Breast epithelium (tissue), 4 donors: ENCODE data around the gene PPDPF. TPM values are rescaled to one million over a fixed set of nuclear protein-coding genes. Genes with fewer than 3 reads are reported as not detected.

Experiments
- DNase-seq, 2 donors: peaks; one replicate each; pipeline ENCODE4 v3.0.0-alpha.2; 2019; ENCODE audit warnings: low spot score in 2 of 2
- H3K27ac ChIP-seq, 2 donors: fragments of 200-600 bp; sonication (generic) in 1 of 2; one replicate each; pipeline ENCODE4 v1.5.1; 2016 to 2019; ENCODE audit warnings: mild to moderate bottlenecking in 1 of 2
- H3K27me3 ChIP-seq, 2 donors: fragments of 200-600 bp; sonication (generic) in 1 of 2; one replicate each; pipeline versions ENCODE4 v1.5.1 to v1.6.0; 2017 to 2019; ENCODE audit warnings: control low read depth in 1 of 2, mild to moderate bottlenecking in 1 of 2
- H3K36me3 ChIP-seq: fragments of 200-600 bp; one replicate; pipeline ENCODE4 v1.5.1; 2019
- H3K4me1 ChIP-seq, 2 donors: fragments of 200-600 bp; sonication (generic); one replicate each; pipeline ENCODE4 v1.5.1; 2016 to 2019; ENCODE audit warnings: control low read depth in 1 of 2
- H3K4me3 ChIP-seq, 3 donors: fragments of 200-600 bp; sonication (generic); 1 replicate in 2 of 3; 2 replicates in 1 of 3; pipeline ENCODE4 v1.5.1; 2016 to 2019; ENCODE audit warnings: mild to moderate bottlenecking in 3 of 3, moderate library complexity in 2 of 3
- H3K9me3 ChIP-seq, 2 donors: fragments of 200-600 bp; sonication (generic) in 1 of 2; one replicate each; pipeline ENCODE4 v1.5.1; 2016 to 2019; ENCODE audit warnings: control low read depth in 1 of 2
- CTCF ChIP-seq, 3 donors: fragments of 450-650 bp; IDR thresholded peaks; one replicate each; pipeline ENCODE4 v1.5.1; 2016 to 2017; ENCODE audit warnings: antibody characterized with exemption in 3 of 3, mild to moderate bottlenecking in 3 of 3, moderate library complexity in 3 of 3
- POLR2A ChIP-seq: fragments of 450-650 bp; IDR thresholded peaks from one replicate; pipeline ENCODE4 v1.6.1; 2016; ENCODE audit warnings: antibody characterized with exemption, mild to moderate bottlenecking, moderate library complexity
- POLR2AphosphoS5 ChIP-seq, 3 donors: sonication (generic); formaldehyde crosslinking; IDR thresholded peaks; one replicate each; pipeline ENCODE4 v1.6.1; 2017; ENCODE audit warnings: antibody characterized with exemption in 3 of 3
- intact Hi-C: fragments of 100-400 bp; cut with DNase I; formaldehyde crosslinking; loops from one replicate; pipeline ENCODE4 v1.15.1; 2023; ENCODE audit warnings: low total_unique reads
- total RNA-seq, 3 donors: library from RNA; depleted of rRNA; stranded (reverse); fragments of >200 nt; gene quantifications; one replicate each; pipeline ENCODE4 v1.1.0, GENCODE V29; 2016

The PPDPF gene
- total RNA-seq, 3 donors from 2014 or later, result 71.8 to 151 (median 133) TPM

- TF ChIP-seq POLR2A, result no peak
- TF ChIP-seq POLR2AphosphoS5 (IDR thresholded peaks at IDR 0.05), result no peak
- no peak for TF ChIP-seq CTCF (IDR thresholded peaks at IDR 0.05)
- intact Hi-C loops, result no loop called here
- Histone ChIP-seq H3K27me3 (peaks cover 7 to 74% of the 10 kb centered on the region in 2 donors), H3K9me3 (peaks cover 18 to 24% of the 10 kb centered on the region in 2 donors), H3K4me3 (no peak overlapping the region), H3K36me3 (no peaks in the 10 kb centered on the region), H3K27ac (no peak overlapping the region), H3K4me1 (peaks cover 0 to 10% of the 10 kb centered on the region in 2 donors)
- no peak for DNase-seq
These were observed 18.5 kb upstream of the PPDPF start for GRCh38 chr20:63501818-63502670.

- no peak for DNase-seq
- Histone ChIP-seq H3K27me3 (peaks cover 7 to 70% of the 10 kb centered on the region in 2 donors), H3K9me3 (peaks cover 18 to 24% of the 10 kb centered on the region in 2 donors), H3K27ac (no peak overlapping the region), H3K4me3 (no peak overlapping the region), H3K36me3 (no peaks in the 10 kb centered on the region), H3K4me1 (peaks cover 0 to 10% of the 10 kb centered on the region in 2 donors)
- TF ChIP-seq CTCF (IDR thresholded peaks at IDR 0.05) (no peak), POLR2A (no peak), POLR2AphosphoS5 (IDR thresholded peaks at IDR 0.05) (no peak)
- intact Hi-C loops, result no loop called here
These were observed 17.8 kb upstream of the PPDPF start for GRCh38 chr20:63502671-63503172.

GRCh38 chr20:63503524-63503923, 17.0 kb upstream of the PPDPF start:
- TF ChIP-seq CTCF (IDR thresholded peaks at IDR 0.05), result no peak
- TF ChIP-seq POLR2AphosphoS5 (IDR thresholded peaks at IDR 0.05), result no peak
- TF ChIP-seq POLR2A, result no peak
- H3K27ac ChIP-seq, result no peak overlapping the region
- no peak overlapping the region for H3K4me3 ChIP-seq
- H3K9me3 ChIP-seq, result peaks cover 18 to 24% of the 10 kb centered on the region in 2 donors
- intact Hi-C loops, result no loop called here
- no peaks in the 10 kb centered on the region for H3K36me3 ChIP-seq
- H3K4me1 ChIP-seq, result peaks cover 0 to 6% of the 10 kb centered on the region in 2 donors
- peaks cover 4 to 67% of the 10 kb centered on the region in 2 donors for H3K27me3 ChIP-seq
- no peak for DNase-seq

- H3K36me3 ChIP-seq, result no peaks in the 10 kb centered on the region
- H3K4me1 ChIP-seq, result peaks cover 0 to under 1% of the 10 kb centered on the region in 2 donors
- peaks cover 18 to 24% of the 10 kb centered on the region in 2 donors for H3K9me3 ChIP-seq
- intact Hi-C loops, result no loop called here
- peaks cover 3 to 66% of the 10 kb centered on the region in 2 donors for H3K27me3 ChIP-seq
- H3K4me3 ChIP-seq, result no peak overlapping the region
- TF ChIP-seq POLR2A (no peak), CTCF (IDR thresholded peaks at IDR 0.05) (no peak), POLR2AphosphoS5 (IDR thresholded peaks at IDR 0.05) (no peak)
- no peak for DNase-seq
- H3K27ac ChIP-seq, result no peak overlapping the region
These were observed 15.9 kb upstream of the PPDPF start for GRCh38 chr20:63504642-63505041.

GRCh38 chr20:63505281-63505680, 15.3 kb upstream of the PPDPF start:
- intact Hi-C loops, result no loop called here
- Histone ChIP-seq H3K4me3 (no peak overlapping the region), H3K9me3 (peaks cover 18 to 24% of the 10 kb centered on the region in 2 donors), H3K27me3 (peaks cover 0 to 65% of the 10 kb centered on the region in 2 donors), H3K36me3 (no peaks in the 10 kb centered on the region), H3K4me1 (no peaks in the 10 kb centered on the region), H3K27ac (no peak overlapping the region)
- no peak for DNase-seq
- TF ChIP-seq POLR2AphosphoS5 (IDR thresholded peaks at IDR 0.05) (no peak), CTCF (IDR thresholded peaks at IDR 0.05) (no peak), POLR2A (no peak)
